GM18511 (cell line): ENCODE results near the gene DOLK.

Experiments
- ATAC-seq: cut with Tn5 transposase; IDR thresholded peaks from one replicate; pipeline ENCODE4 v1.9.1; 2021; ENCODE audit warnings: mild to moderate bottlenecking, moderate library complexity; ENCODE audit not compliant: unreplicated experiment

The DOLK gene

GRCh38 chr9:128936171-128936865 is 11.1 kb downstream of the DOLK start:
- ATAC-seq: no peak

DNA sequence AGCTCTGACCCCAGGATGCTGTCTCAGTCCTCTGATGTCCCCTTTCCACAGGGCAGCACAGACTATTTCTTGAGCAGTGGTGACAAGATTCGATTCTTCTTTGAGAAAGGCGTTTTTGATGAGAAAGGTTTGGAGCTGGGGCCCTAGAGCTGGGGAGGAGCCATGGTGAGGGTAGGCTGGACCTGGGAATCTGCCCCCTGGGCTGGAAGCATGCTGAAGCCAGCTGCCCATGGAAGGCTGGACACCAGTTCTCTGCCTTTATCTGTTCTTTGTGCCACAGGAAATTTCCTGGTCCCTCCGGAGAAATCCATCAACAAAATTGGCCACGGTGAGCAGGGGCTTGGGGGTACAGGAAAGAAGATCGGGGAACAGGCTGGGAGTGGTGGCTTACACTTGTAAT is 13.7 kb downstream of the DOLK start:
- no peak for ATAC-seq

DNA sequence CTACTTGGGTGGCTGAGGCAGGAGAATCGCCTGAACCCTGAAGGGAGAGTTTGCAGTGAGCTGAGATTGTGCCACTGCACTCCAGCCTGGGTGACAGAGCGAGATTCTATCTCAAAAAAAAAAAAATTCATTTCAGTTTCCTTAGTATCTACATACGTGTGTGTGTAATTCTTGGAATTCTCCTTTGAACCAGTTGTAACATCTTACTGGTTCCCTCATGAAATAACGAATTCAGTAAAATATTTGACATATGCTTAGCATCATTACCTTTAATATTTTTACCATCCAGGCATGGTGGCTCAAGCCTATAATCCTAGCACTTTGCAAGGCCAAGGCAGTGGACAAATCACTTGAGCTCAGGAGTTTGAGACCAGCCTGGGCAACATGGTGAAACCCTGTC is 17.8 kb downstream of the DOLK start:
- no peak for ATAC-seq

GRCh38 chr9:128928624-128929023 is 18.8 kb downstream of the DOLK start:
- ATAC-seq: no peak

DNA sequence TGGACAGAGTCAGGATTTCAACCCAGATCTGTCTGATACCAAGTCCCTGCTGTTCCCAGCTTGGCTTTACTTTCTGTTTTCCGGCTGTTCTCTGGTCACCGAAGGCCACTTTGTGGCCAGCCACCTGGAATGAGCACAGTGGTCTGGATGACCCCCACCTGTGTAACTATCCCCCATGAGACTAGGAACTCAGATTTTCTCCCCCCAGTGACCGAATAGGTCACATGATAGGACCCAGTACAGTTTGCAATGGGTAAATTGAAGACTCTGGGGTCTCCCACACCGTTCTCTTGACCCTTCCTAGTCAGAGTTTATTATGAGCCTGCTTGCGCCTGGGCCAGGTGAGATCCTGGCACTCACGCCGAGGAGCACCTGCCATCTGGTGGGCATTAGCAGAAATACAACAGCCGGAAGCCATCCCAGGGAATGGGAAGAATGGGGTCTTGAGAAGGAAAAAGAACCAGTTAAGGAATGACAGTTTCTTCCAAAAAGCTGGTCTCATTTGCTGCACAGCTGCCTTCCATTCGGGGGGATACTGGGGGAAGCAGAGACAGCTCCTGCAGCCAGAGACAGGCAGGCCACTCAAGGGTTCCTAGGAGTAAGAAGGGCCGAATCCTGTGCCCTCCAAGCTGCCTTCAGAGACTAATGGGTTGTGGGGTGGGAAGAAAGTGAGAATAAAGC is 19.5 kb downstream of the DOLK start:
- ATAC-seq: no peak

GRCh38 chr9:128923493-128923883 is 23.9 kb downstream of the DOLK start:
- ATAC-seq: no peak

DNA sequence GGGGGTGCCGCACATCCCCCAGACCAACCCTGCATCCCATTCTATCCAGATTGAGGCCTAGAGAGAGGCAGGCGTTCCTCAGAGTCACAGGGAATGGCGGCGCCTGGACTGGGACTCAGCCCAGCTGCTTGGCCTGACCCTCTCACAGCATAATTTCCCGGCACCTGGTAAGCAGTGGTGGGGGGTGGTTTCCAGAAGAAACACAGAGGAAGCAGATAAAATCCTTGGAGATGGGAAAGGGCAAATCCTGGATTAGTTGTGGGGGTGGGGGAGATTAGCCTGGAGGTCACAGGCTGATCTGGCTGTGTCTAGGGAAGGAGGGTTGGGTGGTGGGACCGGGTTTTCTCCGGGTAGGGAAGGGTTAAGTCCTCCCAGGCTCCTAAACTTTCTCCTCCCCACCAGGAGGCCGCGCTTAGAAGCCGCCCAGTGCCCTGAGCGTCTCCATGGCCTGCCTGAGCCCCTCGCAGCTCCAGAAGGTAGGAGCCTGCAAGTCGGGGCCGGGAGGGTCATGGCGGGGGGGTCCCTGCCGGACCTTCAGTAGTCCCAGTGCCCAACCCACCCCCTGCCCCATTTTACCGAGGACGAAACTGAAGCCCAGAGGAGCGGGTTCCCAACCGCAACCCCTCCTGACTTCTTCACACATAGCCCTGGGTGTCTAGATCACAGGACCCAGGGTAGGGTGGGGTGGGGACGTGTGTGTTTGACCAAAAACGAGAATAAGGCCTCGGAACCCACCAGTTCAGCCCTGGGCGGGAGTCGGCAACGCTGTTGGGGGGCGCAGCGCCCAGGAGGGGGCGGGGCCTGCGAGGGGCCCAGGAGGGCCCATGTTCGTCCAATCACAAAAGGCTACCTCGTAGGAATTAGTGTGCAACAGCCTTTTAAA is 25.3 kb downstream of the DOLK start:
- ATAC-seq: no peak

- no peak for ATAC-seq
These were observed 26.9 kb downstream of the DOLK start, which contains the start of gene PHYHD1 for GRCh38 chr9:128920381-128921058. Gene PHYHD1 (plus strand): TSS chr9:128920982. CDS start chr9:128922324, 1,342 bp downstream.

- no peak for ATAC-seq
These were observed 27.9 kb downstream of the DOLK start for GRCh38 chr9:128919402-128920089.

DNA sequence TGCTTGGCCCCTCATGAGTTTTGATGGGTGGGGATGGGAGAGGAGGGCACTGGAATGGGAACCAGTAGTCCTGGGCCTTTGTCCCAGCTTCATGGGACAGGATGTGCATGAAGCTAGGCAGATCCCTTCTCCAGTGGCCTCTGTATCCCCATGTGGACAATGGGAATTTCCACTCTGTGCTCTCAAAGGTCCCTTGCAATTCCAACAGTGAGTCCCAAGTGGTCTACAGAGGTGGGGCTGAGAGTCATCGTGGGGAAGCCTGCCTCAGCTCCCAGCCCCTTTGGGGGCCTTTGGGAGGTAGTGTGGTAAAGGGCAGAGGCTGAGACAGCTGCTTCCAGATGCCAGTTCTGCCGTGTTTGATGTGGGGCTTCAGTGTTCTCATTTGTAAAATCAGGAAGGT is 28.5 kb downstream of the DOLK start:
- ATAC-seq: no peak

GRCh38 chr9:128917151-128917849 is 30.1 kb downstream of the DOLK start:
- ATAC-seq: no peak

DNA sequence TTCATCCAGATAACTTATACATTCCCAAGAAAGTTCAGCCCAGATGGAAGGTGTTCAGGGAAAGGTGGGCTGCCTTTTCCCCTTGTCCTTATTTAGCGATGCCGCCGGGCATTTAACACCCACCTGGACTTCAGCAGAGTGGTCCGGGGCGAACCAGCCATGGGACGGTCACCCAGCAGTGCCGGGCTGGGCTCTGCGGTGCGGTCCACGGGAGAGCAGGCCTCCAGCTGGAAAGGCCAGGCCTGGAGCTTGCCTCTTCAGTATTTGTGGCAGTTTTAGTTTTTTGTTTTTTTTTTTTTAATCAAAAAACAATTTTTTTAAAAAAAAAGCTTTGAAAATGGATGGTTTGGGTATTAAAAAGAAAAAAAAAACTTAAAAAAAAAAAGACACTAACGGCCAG is 30.7 kb downstream of the DOLK start:
- no peak for ATAC-seq

GRCh38 chr9:128916204-128916603 is 31.2 kb downstream of the DOLK start:
- ATAC-seq: no peak

- ATAC-seq: no peak
These were observed 33.2 kb downstream of the DOLK start for GRCh38 chr9:128913995-128914772.

- ATAC-seq: no peak
These were observed 34.1 kb downstream of the DOLK start for GRCh38 chr9:128913048-128913900.

DNA sequence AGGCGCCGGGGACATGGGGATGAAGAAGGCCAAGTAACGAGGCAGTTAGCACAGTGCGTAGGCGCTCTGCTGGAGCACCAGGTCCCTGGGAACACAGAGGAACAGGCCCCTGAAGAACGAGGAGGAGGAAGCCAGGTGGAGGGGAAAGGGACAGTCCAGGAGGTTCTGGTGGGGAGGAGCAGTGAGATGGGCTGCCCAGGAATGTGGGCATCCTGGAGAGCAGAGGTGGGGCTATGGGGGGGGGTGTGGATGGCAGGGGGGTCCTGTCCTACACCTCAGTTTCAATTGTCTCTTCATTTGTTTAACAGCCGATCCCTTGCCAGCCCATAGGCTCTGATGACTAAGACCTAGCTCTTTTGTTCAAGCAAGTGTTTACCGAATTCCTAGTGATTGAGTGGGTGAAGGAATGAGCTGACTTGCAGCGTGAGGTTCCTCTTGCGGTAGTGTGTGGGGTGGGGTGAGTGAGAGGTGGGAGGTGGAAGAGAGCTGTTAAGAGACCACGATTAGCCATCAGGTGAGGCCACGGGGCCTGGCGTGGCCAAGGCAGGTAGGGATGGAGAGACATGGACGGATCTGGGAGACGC is 35.0 kb downstream of the DOLK start:
- ATAC-seq: no peak

GRCh38 chr9:128911529-128912035 is 35.8 kb downstream of the DOLK start:
- ATAC-seq: no peak

GRCh38 chr9:128910906-128911305 is 36.5 kb downstream of the DOLK start:
- ATAC-seq: no peak
